ENCODE data around the gene ZNF385B. TPM values are rescaled to one million over a fixed set of nuclear protein-coding genes. Genes with fewer than 3 reads are reported as not detected.

The ZNF385B gene
- total RNA-seq, 2 donors from 2014 or later: under 0.01 TPM; not detected in 1

DNA sequence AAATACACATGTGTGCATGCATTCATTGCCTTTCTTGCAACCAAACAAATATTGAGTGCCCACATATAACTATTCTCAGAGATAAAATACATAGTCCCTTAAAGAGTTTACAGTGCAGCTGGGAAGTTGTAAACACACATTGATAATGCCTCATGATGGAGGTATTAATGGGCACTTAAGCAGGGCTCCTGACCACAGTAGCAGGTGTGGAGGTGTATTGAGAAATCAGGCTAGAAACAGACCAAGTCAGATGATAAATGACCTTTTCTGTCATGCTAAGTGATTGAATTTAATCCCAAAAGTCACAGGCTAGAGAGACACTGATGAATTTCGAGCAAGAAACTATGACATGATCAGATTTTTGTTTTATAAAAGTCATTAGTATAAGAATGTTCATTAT is 157.7 kb downstream of the ZNF385B start:
- intact Hi-C loops (cut with DNase I): no loop called here
- no peak for TF ChIP-seq POLR2A (IDR thresholded peaks at IDR 0.05)
- TF ChIP-seq, protein P1, sequence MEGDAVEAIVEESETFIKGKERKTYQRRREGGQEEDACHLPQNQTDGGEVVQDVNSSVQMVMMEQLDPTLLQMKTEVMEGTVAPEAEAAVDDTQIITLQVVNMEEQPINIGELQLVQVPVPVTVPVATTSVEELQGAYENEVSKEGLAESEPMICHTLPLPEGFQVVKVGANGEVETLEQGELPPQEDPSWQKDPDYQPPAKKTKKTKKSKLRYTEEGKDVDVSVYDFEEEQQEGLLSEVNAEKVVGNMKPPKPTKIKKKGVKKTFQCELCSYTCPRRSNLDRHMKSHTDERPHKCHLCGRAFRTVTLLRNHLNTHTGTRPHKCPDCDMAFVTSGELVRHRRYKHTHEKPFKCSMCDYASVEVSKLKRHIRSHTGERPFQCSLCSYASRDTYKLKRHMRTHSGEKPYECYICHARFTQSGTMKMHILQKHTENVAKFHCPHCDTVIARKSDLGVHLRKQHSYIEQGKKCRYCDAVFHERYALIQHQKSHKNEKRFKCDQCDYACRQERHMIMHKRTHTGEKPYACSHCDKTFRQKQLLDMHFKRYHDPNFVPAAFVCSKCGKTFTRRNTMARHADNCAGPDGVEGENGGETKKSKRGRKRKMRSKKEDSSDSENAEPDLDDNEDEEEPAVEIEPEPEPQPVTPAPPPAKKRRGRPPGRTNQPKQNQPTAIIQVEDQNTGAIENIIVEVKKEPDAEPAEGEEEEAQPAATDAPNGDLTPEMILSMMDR (IDR thresholded peaks at IDR 0.05): no peak
- Histone ChIP-seq H3K4me1 (no peaks in the 10 kb centered on the region), H3K4me3 (no peak overlapping the region), H3K36me3 (replicated peaks in 1 of 2; ENCODE audit: insufficient read depth in 1 of 2, low read depth in 2 of 2) (no peaks in the 10 kb centered on the region), H3K27me3 (no peaks in the 10 kb centered on the region), H3K9me3 (no peaks in the 10 kb centered on the region), H3K27ac (no peak overlapping the region)
- no peak for ATAC-seq
- DNase-seq: no peak
- WGBS, 2 donors: 41 to 52% methylated on average over 1 of the region's 1 CpG

DNA sequence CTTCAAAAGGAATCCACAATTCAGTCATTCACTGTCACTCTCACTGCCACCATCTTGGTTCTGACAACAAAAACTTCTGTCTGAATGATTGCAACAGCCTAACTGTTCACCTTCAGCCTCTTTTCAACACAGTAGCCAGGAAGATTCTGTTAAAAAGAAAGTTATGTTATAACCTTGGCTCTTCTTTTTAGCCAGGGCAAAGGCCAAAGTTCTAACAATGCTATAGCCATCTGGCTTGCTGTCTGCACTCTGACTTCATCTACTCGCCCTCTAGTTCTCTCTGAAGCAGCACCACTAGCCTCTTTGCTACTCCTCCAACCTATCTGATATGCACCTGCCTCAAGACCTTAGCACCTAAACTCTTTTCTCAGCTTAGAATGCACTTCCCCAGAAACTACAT is 158.5 kb downstream of the ZNF385B start:
- WGBS, 2 donors: 59 to 63% methylated on average over 1 of the region's 1 CpG
- Histone ChIP-seq H3K9me3 (no peaks in the 10 kb centered on the region), H3K36me3 (replicated peaks in 1 of 2; ENCODE audit: insufficient read depth in 1 of 2, low read depth in 2 of 2) (no peaks in the 10 kb centered on the region), H3K27me3 (no peaks in the 10 kb centered on the region), H3K27ac (no peak overlapping the region), H3K4me3 (no peak overlapping the region), H3K4me1 (no peaks in the 10 kb centered on the region)
- TF ChIP-seq POLR2A (IDR thresholded peaks at IDR 0.05): no peak
- TF ChIP-seq, protein P1 (IDR thresholded peaks at IDR 0.05): no peak
- intact Hi-C loops (cut with DNase I): no loop called here
- ATAC-seq: no peak
- DNase-seq: no peak

DNA sequence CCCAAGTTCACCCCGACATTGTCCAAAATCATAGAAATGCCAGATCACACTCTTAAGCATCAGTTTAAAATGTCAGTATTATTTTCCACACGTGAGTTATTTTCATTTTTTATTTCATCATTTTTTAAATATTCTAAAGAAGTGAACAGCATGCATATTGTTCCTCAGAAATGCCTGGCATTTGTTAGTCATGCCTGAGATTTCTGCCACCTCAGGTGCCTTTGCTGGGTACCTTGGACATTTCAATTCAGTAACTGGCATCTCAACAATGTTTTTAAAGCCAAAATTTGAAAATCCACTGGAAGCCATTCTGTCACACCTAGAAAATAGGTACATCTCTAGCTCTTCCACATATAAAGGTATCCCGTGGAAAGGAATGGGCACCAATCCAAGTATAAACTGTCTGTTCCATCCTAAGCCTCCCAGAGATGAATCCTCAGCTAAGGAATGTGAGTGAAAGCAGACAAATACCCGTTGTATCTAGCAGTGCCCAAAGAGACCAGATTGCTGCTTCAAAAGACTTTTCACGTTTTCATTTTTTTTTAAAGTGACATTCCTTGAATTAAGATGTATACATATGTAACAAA is 159.8 kb downstream of the ZNF385B start:
- H3K4me3 ChIP-seq: no peak overlapping the region
- no peaks in the 10 kb centered on the region for H3K9me3 ChIP-seq
- DNase-seq (no peak), ATAC-seq (no peak)
- TF ChIP-seq POLR2A (IDR thresholded peaks at IDR 0.05): no peak
- TF ChIP-seq, protein P1 (IDR thresholded peaks at IDR 0.05): no peak
- H3K27me3 ChIP-seq: no peaks in the 10 kb centered on the region
- intact Hi-C loops (cut with DNase I): no loop called here
- H3K36me3 ChIP-seq (replicated peaks in 1 of 2; ENCODE audit: insufficient read depth in 1 of 2, low read depth in 2 of 2): no peaks in the 10 kb centered on the region
- no peak overlapping the region for H3K27ac ChIP-seq
- no peaks in the 10 kb centered on the region for H3K4me1 ChIP-seq
- 48% methylated on average over 5 of the region's 5 CpGs for WGBS, 2 donors

DNA sequence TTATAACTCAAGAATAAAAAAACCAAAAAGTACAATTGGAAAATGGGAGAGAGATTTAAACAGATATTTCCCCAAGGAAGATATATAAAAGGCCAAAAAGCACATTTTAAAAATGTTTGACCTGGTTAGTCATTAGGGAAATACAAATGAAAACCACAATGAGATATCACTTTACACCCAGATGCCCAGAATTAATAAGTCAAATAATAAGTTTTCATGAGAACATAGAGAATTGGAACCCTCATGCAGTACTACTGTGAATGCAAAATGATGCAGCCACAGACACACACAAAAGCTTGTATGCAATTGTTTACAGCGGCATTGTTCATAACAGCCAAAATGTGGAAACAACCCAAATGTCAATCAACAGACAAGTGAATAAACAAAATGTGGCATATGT is 165.9 kb downstream of the ZNF385B start:
- Histone ChIP-seq H3K36me3 (replicated peaks in 1 of 2; ENCODE audit: insufficient read depth in 1 of 2, low read depth in 2 of 2) (no peaks in the 10 kb centered on the region), H3K4me1 (no peaks in the 10 kb centered on the region), H3K27me3 (no peaks in the 10 kb centered on the region), H3K27ac (no peak overlapping the region), H3K4me3 (no peak overlapping the region), H3K9me3 (no peaks in the 10 kb centered on the region)
- TF ChIP-seq, protein P1 (IDR thresholded peaks at IDR 0.05): no peak
- TF ChIP-seq POLR2A (IDR thresholded peaks at IDR 0.05): no peak
- 97 to 100% methylated on average over 1 of the region's 1 CpG for WGBS, 2 donors
- ATAC-seq: no peak
- no peak for DNase-seq
- intact Hi-C loops (cut with DNase I): no loop called here

DNA sequence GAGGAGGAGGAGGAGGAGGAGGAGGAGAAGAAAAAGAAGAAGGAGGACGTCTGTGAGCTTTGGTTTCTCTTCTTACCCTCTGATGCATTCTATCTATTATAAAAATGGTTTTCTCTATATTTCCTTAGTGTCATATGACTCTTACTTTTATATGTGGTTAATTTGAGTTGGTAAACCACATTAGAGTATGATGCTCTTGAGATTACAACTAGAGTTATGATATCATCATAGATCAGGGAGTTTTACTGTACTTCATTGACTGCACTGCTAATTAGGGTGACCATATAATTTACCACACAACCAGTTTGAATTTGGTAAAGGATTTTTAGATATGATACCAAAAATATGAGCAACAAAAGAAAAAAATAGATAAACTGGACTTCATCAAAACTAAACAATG is 166.4 kb downstream of the ZNF385B start:
- Histone ChIP-seq H3K36me3 (replicated peaks in 1 of 2; ENCODE audit: insufficient read depth in 1 of 2, low read depth in 2 of 2) (no peaks in the 10 kb centered on the region), H3K27me3 (no peaks in the 10 kb centered on the region), H3K4me3 (no peak overlapping the region), H3K27ac (no peak overlapping the region), H3K9me3 (no peaks in the 10 kb centered on the region), H3K4me1 (no peaks in the 10 kb centered on the region)
- no peak for ATAC-seq
- 50 to 52% methylated on average over 1 of the region's 1 CpG for WGBS, 2 donors
- TF ChIP-seq, protein P1 (IDR thresholded peaks at IDR 0.05): no peak
- no peak for TF ChIP-seq POLR2A (IDR thresholded peaks at IDR 0.05)
- no peak for DNase-seq
- intact Hi-C loops (cut with DNase I): no loop called here

Measured in body of pancreas (tissue), 4 donors.